Measurements from ENCODE around the gene RABGAP1L.

The RABGAP1L gene

GRCh38 chr1:174946031-174946430, 786.7 kb downstream of the RABGAP1L start:
- Histone ChIP-seq H3K9me3 (no peaks in the 10 kb centered on the region), H3K4me1 (no peaks in the 10 kb centered on the region), H3K27me3 (no peaks in the 10 kb centered on the region), H3K36me3 (no peaks in the 10 kb centered on the region), H3K4me3 (ENCODE audit: low read depth, low read length) (no peak overlapping the region)
- no peak for DNase-seq
- no peak for TF ChIP-seq CTCF (IDR thresholded peaks at IDR 0.05; ENCODE audit: low read depth, low read length)

- H3K27me3 ChIP-seq, result no peaks in the 10 kb centered on the region
- H3K4me3 ChIP-seq (ENCODE audit: low read depth, low read length), result no peak overlapping the region
- H3K4me1 ChIP-seq, result peaks cover 10% of the 10 kb centered on the region
- no peaks in the 10 kb centered on the region for H3K36me3 ChIP-seq
- H3K9me3 ChIP-seq, result no peaks in the 10 kb centered on the region
- DNase-seq, result no peak
- TF ChIP-seq CTCF (IDR thresholded peaks at IDR 0.05; ENCODE audit: low read depth, low read length), result no peak
Observed at GRCh38 chr1:174949061-174949460, 789.7 kb downstream of the RABGAP1L start.

- no peak for TF ChIP-seq CTCF (IDR thresholded peaks at IDR 0.05; ENCODE audit: low read depth, low read length)
- Histone ChIP-seq H3K9me3 (no peaks in the 10 kb centered on the region), H3K4me3 (ENCODE audit: low read depth, low read length) (no peak overlapping the region), H3K36me3 (no peaks in the 10 kb centered on the region), H3K4me1 (peaks cover 12% of the 10 kb centered on the region), H3K27me3 (no peaks in the 10 kb centered on the region)
- no peak for DNase-seq
Observed at GRCh38 chr1:174949645-174950044, 790.3 kb downstream of the RABGAP1L start.

- Histone ChIP-seq H3K4me1 (peaks cover 13% of the 10 kb centered on the region), H3K36me3 (no peaks in the 10 kb centered on the region), H3K27me3 (no peaks in the 10 kb centered on the region), H3K9me3 (no peaks in the 10 kb centered on the region), H3K4me3 (ENCODE audit: low read depth, low read length) (no peak overlapping the region)
- no peak for TF ChIP-seq CTCF (IDR thresholded peaks at IDR 0.05; ENCODE audit: low read depth, low read length)
- no peak for DNase-seq
Observed at GRCh38 chr1:174953285-174954072, 794.2 kb downstream of the RABGAP1L start.

- no peak overlapping the region for H3K4me3 ChIP-seq (ENCODE audit: low read depth, low read length)
- H3K27me3 ChIP-seq, result no peaks in the 10 kb centered on the region
- H3K4me1 ChIP-seq, result peaks cover 14% of the 10 kb centered on the region
- H3K36me3 ChIP-seq, result no peaks in the 10 kb centered on the region
- DNase-seq, result no peak
- TF ChIP-seq CTCF (IDR thresholded peaks at IDR 0.05; ENCODE audit: low read depth, low read length), result no peak
- H3K9me3 ChIP-seq, result no peaks in the 10 kb centered on the region
Observed at GRCh38 chr1:174954073-174954460, 794.7 kb downstream of the RABGAP1L start.

Data from BE2C (cell line).